ENCODE results near the gene C1orf105. TPM values are rescaled to one million over a fixed set of nuclear protein-coding genes. Genes with fewer than 3 reads are reported as not detected.

The C1orf105 gene
- polyA plus RNA-seq, 1 of the 3 experiments (the other 2 are of a cell fraction), result not detected

- Histone ChIP-seq H3K27me3 (ENCODE audit: insufficient read depth) (no peaks in the 10 kb centered on the region), H3K9ac (no peak overlapping the region), H3K4me1 (ENCODE audit: control insufficient read depth in 1 of 2, insufficient read depth in 2 of 2, low read depth in 1 of 2, low read length in 1 of 2) (no peaks in the 10 kb centered on the region), H3K9me2 (no peaks in the 10 kb centered on the region), H2AFZ (ENCODE audit: low read depth) (no peak overlapping the region), H3K4me2 (no peak overlapping the region), H4K20me1 (ENCODE audit: insufficient read depth) (no peaks in the 10 kb centered on the region), H3K36me3 (replicated peaks in 1 of 2; ENCODE audit: control insufficient read depth in 1 of 2, insufficient read depth in 2 of 2, low read length in 1 of 2) (peaks cover 0 to 5% of the 10 kb centered on the region in 2 experiments), H3F3A (replicated peaks; ENCODE audit: insufficient read depth) (peaks cover 5% of the 10 kb centered on the region), H3K27ac (ENCODE audit: low read depth in 2 of 2, low read length in 1 of 2) (no peak overlapping the region), H3K4me3 (ENCODE audit: low read depth in 2 of 2, low read length in 1 of 2) (no peak overlapping the region), H3K9me3 (no peaks in the 10 kb centered on the region), H3K79me2 (ENCODE audit: insufficient read depth) (no peaks in the 10 kb centered on the region)
- no peak for DNase-seq
- ChIA-PET CTCF (interaction anchor here (1.2 kb wide), 1 partner anchor 14 kb away, joined by 3 read pairs; no protein-coding TSS in a partner anchor), POLR2A (no interaction called here)
- TF ChIP-seq TAF1 (IDR thresholded peaks at IDR 0.05; ENCODE audit: borderline replicate concordance, low read depth, low read length) (no peak), GABPA (IDR thresholded peaks at IDR 0.05; ENCODE audit: low read depth) (no peak), ELF1 (IDR thresholded peaks at IDR 0.05) (no peak), SIN3A (IDR thresholded peaks at IDR 0.05; ENCODE audit: borderline replicate concordance, low read depth, low read length) (no peak), GATA2 (CRISPR knock-in tag; IDR thresholded peaks at IDR 0.05) (no peak), ZBTB33 (IDR thresholded peaks at IDR 0.05; ENCODE audit: borderline replicate concordance, low read depth) (no peak), USF1 (IDR thresholded peaks at IDR 0.05; ENCODE audit: borderline replicate concordance, low read depth) (no peak), RCOR1 (IDR thresholded peaks at IDR 0.05; ENCODE audit: low read length) (no peak), MEF2A (IDR thresholded peaks at IDR 0.05; ENCODE audit: borderline replicate concordance, low read depth) (no peak), TCF12 (IDR thresholded peaks at IDR 0.05) (no peak), REST (IDR thresholded peaks at IDR 0.05; ENCODE audit: low read depth, low read length) (no peak), EP300 (IDR thresholded peaks at IDR 0.05; ENCODE audit: borderline replicate concordance in 1 of 2, low read depth in 1 of 2, low read length in 1 of 2) (no peak), MAX (IDR thresholded peaks at IDR 0.05; ENCODE audit: low read depth) (no peak), YY1 (IDR thresholded peaks at IDR 0.05; ENCODE audit: low read depth) (no peak), RFX5 (IDR thresholded peaks at IDR 0.05; ENCODE audit: low read length) (no peak), TEAD4 (IDR thresholded peaks at IDR 0.05; ENCODE audit: borderline replicate concordance, insufficient read depth) (no peak), FOSL2 (IDR thresholded peaks at IDR 0.05; ENCODE audit: borderline replicate concordance, low read depth) (no peak)
Measured at GRCh38 chr1:172414331-172414730, 6.2 kb upstream of the C1orf105 start.

Measured in SK-N-SH (cell line).